HepG2 (cell line): Measurements from ENCODE around the gene IFT22. TPM values are rescaled to one million over a fixed set of nuclear protein-coding genes. Genes with fewer than 3 reads are reported as not detected.

Source experiments
- GABPB1 ChIP-seq: IDR thresholded peaks from 2 replicates; pipeline ENCODE4 v1.6.1; 2016; ENCODE audit warnings: mild to moderate bottlenecking, missing genetic modification reagents, moderate library complexity, missing compliant biosample characterization
- MEF2D ChIP-seq: sonication (generic); formaldehyde crosslinking; IDR thresholded peaks from 2 replicates; pipeline ENCODE4 v1.5.1; 2020; ENCODE audit warnings: mild to moderate bottlenecking, missing genetic modification reagents
- NFIB ChIP-seq: sonication (generic); formaldehyde crosslinking; IDR thresholded peaks from 2 replicates; pipeline ENCODE4 v1.9.0; 2021; ENCODE audit warnings: missing genetic modification reagents, mild to moderate bottlenecking, borderline replicate concordance
- PAF1 ChIP-seq: IDR thresholded peaks from 2 replicates; pipeline ENCODE4 v1.6.1; 2016; ENCODE audit warnings: missing genetic modification reagents, missing compliant biosample characterization
- PCBP2 ChIP-seq: fragments of 200-400 bp; formaldehyde crosslinking; optimal IDR thresholded peaks from 2 replicates; pipeline ENCODE3; 2018; ENCODE audit warnings: low read length, low read depth; ENCODE audit not compliant: poor library complexity, severe bottlenecking
- POLR2AphosphoS5 ChIP-seq: IDR thresholded peaks from 2 replicates; pipeline ENCODE4 v1.6.1; 2012; ENCODE audit warnings: low read depth, low read length
- RBM22 ChIP-seq: fragments of 200-400 bp; formaldehyde crosslinking; optimal IDR thresholded peaks from 2 replicates; pipeline ENCODE3; 2017; ENCODE audit warnings: mild to moderate bottlenecking, low read length, moderate library complexity
- SETDB1 ChIP-seq: sonication (generic); formaldehyde crosslinking; IDR thresholded peaks from 2 replicates; pipeline ENCODE4 v1.5.1; 2020; ENCODE audit warnings: missing genetic modification reagents, mild to moderate bottlenecking, borderline replicate concordance
- ZNF558 ChIP-seq: sonication (generic); formaldehyde crosslinking; IDR thresholded peaks from 2 replicates; pipeline ENCODE4 v1.9.0; 2022; ENCODE audit warnings: mild to moderate bottlenecking, missing genetic modification reagents, borderline replicate concordance
- polyA plus RNA-seq, 8 experiments: library from polyadenylated mRNA; depleted of rRNA in 3 of 8; stranded (reverse) in 7 of 8; unstranded in 1 of 8; fragments of >200 nt; fragmentation: Illumina TruSeq in 4 of 8; extraction: Trizol in 4 of 8; gene quantifications; 2 replicates each; pipeline versions ENCODE4 v1.2.1 to v1.2.3, GENCODE V29; 2011 to 2016; ENCODE audit warnings: low read depth in 4 of 8, missing spikeins in 1 of 8, mixed read lengths in 1 of 8; ENCODE audit not compliant: insufficient read depth in 1 of 8
- total RNA-seq, 5 experiments: library from RNA; depleted of rRNA; stranded (reverse); fragments of >200 nt; fragmentation: Illumina TruSeq; extraction: Trizol; gene quantifications; 2 replicates each; pipeline ENCODE4 v1.2.3, GENCODE V29; 2016; ENCODE audit warnings: low read depth in 1 of 5
- TF ChIP-seq, protein P1 (sequence below): sonication (generic); formaldehyde crosslinking; IDR thresholded peaks from 2 replicates; pipeline ENCODE4 v1.5.1; 2020; ENCODE audit warnings: mild to moderate bottlenecking, missing genetic modification reagents, moderate library complexity
- TF ChIP-seq, protein P2 (sequence below): sonication (generic); formaldehyde crosslinking; IDR thresholded peaks from 2 replicates; pipeline ENCODE4 v1.4.0; 2020; ENCODE audit warnings: missing genetic modification reagents
- TF ChIP-seq, protein P3 (sequence below): sonication (generic); formaldehyde crosslinking; IDR thresholded peaks from 2 replicates; pipeline ENCODE4 v1.4.0; 2020; ENCODE audit warnings: missing genetic modification reagents, borderline replicate concordance

IFT22 gene
- total and polyA plus RNA-seq, 2 of the 13 experiments (the other 11 are each of a cell fraction or from before 2014, with no cell fraction given), result 8.9 to 14.5 TPM

DNA sequence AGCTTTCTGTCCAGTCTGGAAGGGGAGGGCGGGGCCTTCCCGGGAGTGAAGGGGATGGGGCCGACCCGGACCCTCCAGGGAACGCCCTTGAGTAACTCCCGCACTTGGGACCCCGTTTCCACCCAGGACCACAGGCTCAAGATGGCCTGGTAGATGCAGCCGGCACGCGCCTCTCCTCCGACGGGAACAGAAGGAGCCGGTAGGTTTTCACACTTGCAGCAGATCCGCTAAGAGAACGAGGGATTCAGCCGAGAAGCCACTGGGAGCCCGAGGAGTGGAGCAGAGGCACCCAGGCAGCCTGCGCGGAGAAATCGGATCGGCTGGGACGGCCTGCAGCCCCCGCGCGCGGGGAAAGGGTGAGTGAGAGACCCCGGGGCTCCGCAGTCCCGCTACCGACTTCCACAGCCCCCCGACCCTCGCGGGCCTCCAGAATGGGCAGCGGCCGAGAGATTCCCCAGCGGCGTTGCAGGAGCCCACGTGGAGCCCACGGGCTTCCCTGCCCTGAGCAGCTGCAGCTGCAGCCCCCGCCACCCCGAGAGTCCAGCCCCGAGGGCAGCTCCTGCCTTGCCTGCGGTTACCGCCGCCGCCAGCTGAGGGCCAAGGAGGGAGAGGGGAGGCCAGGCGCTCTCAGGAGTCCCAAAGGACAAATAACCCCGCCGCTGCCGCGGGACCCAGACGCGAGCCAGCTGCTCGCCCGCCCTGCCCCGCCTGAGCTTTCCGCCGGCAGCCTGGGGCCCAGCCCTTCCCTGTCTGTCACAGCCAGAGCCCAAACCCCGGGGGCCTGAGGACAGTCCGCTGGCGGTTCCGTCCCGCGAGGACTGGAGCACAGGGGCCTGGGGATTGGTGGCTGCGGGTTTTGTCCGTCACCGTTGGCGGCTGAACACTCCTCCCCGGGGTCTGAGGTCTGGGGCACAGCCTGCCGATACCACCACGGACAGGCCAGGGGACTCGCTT is 21.8 kb downstream of the IFT22 start (continued):
- TF ChIP-seq, protein P1, sequence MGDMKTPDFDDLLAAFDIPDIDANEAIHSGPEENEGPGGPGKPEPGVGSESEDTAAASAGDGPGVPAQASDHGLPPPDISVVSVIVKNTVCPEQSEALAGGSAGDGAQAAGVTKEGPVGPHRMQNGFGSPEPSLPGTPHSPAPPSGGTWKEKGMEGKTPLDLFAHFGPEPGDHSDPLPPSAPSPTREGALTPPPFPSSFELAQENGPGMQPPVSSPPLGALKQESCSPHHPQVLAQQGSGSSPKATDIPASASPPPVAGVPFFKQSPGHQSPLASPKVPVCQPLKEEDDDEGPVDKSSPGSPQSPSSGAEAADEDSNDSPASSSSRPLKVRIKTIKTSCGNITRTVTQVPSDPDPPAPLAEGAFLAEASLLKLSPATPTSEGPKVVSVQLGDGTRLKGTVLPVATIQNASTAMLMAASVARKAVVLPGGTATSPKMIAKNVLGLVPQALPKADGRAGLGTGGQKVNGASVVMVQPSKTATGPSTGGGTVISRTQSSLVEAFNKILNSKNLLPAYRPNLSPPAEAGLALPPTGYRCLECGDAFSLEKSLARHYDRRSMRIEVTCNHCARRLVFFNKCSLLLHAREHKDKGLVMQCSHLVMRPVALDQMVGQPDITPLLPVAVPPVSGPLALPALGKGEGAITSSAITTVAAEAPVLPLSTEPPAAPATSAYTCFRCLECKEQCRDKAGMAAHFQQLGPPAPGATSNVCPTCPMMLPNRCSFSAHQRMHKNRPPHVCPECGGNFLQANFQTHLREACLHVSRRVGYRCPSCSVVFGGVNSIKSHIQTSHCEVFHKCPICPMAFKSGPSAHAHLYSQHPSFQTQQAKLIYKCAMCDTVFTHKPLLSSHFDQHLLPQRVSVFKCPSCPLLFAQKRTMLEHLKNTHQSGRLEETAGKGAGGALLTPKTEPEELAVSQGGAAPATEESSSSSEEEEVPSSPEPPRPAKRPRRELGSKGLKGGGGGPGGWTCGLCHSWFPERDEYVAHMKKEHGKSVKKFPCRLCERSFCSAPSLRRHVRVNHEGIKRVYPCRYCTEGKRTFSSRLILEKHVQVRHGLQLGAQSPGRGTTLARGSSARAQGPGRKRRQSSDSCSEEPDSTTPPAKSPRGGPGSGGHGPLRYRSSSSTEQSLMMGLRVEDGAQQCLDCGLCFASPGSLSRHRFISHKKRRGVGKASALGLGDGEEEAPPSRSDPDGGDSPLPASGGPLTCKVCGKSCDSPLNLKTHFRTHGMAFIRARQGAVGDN (CRISPR knock-in tag), result peak; percentile 56
- TF ChIP-seq PAF1 (CRISPR knock-in tag), result no peak
- no peak for TF ChIP-seq NFIB
- TF ChIP-seq POLR2AphosphoS5, result no peak
- peak; percentile 23; the same call in 1 of the 2 replicates for TF ChIP-seq GABPB1 (CRISPR knock-in tag)
- TF ChIP-seq, protein P2, sequence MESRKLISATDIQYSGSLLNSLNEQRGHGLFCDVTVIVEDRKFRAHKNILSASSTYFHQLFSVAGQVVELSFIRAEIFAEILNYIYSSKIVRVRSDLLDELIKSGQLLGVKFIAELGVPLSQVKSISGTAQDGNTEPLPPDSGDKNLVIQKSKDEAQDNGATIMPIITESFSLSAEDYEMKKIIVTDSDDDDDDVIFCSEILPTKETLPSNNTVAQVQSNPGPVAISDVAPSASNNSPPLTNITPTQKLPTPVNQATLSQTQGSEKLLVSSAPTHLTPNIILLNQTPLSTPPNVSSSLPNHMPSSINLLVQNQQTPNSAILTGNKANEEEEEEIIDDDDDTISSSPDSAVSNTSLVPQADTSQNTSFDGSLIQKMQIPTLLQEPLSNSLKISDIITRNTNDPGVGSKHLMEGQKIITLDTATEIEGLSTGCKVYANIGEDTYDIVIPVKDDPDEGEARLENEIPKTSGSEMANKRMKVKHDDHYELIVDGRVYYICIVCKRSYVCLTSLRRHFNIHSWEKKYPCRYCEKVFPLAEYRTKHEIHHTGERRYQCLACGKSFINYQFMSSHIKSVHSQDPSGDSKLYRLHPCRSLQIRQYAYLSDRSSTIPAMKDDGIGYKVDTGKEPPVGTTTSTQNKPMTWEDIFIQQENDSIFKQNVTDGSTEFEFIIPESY (CRISPR knock-in tag), result peak; percentile 33; the same call in 1 of the 2 replicates
- TF ChIP-seq MEF2D (CRISPR knock-in tag), result no peak
- no peak for TF ChIP-seq RBM22
- no peak for TF ChIP-seq SETDB1 (CRISPR knock-in tag)
- no peak for TF ChIP-seq ZNF558 (CRISPR knock-in tag)
- TF ChIP-seq PCBP2, result no peak
- TF ChIP-seq, protein P3, sequence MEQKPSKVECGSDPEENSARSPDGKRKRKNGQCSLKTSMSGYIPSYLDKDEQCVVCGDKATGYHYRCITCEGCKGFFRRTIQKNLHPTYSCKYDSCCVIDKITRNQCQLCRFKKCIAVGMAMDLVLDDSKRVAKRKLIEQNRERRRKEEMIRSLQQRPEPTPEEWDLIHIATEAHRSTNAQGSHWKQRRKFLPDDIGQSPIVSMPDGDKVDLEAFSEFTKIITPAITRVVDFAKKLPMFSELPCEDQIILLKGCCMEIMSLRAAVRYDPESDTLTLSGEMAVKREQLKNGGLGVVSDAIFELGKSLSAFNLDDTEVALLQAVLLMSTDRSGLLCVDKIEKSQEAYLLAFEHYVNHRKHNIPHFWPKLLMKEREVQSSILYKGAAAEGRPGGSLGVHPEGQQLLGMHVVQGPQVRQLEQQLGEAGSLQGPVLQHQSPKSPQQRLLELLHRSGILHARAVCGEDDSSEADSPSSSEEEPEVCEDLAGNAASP, result no peak
